Epithelial cell of proximal tubule (primary cell): ENCODE measurements around the gene CNTN3. TPM values are rescaled to one million over a fixed set of nuclear protein-coding genes. Genes with fewer than 3 reads are reported as not detected.

ENCODE experiments used
- DNase-seq: peaks from one replicate; pipeline ENCODE4 v3.0.0-alpha.2; 2011; ENCODE audit warnings: low read depth
- H3K4me3 ChIP-seq: 2 replicates; pipeline ENCODE4 v1.5.1; 2011; ENCODE audit warnings: low read depth, mild to moderate bottlenecking, low read length
- total RNA-seq: library from RNA; depleted of rRNA; stranded (reverse); fragments of >200 nt; gene quantifications from 2 replicates; pipeline ENCODE4 v1.2.3, GENCODE V29; 2015
- TF ChIP-seq, protein P1 (sequence below): conservative IDR thresholded peaks from 2 replicates; pipeline ENCODE4 v1.5.1; 2012; ENCODE audit warnings: low read depth, mild to moderate bottlenecking, low read length

Gene CNTN3
- total RNA-seq, 1 donor from 2014 or later, result 0.46 TPM

DNA sequence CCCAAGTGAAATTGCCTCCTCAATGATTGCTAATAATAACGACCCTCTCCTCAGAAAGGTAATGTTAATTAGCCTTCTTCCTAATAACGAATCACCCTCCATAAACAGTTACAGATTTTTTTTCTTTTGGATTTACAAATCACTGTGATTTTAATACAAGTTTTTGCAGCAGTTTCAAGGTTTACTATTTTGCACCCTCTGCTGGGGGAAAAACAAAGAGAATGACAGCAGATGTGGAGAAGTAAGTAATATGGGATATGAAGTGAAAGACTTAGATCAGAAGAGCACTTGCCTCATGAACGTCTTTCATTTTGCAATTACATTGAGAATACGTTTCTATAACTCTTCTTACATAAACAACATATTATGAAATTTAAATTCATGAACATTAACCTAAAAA lies 16.1 kb upstream of the CNTN3 start:
- H3K4me3 ChIP-seq, result no peak overlapping the region
- no peak for DNase-seq
- TF ChIP-seq, protein P1, sequence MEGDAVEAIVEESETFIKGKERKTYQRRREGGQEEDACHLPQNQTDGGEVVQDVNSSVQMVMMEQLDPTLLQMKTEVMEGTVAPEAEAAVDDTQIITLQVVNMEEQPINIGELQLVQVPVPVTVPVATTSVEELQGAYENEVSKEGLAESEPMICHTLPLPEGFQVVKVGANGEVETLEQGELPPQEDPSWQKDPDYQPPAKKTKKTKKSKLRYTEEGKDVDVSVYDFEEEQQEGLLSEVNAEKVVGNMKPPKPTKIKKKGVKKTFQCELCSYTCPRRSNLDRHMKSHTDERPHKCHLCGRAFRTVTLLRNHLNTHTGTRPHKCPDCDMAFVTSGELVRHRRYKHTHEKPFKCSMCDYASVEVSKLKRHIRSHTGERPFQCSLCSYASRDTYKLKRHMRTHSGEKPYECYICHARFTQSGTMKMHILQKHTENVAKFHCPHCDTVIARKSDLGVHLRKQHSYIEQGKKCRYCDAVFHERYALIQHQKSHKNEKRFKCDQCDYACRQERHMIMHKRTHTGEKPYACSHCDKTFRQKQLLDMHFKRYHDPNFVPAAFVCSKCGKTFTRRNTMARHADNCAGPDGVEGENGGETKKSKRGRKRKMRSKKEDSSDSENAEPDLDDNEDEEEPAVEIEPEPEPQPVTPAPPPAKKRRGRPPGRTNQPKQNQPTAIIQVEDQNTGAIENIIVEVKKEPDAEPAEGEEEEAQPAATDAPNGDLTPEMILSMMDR, result peak; percentile 65

DNA sequence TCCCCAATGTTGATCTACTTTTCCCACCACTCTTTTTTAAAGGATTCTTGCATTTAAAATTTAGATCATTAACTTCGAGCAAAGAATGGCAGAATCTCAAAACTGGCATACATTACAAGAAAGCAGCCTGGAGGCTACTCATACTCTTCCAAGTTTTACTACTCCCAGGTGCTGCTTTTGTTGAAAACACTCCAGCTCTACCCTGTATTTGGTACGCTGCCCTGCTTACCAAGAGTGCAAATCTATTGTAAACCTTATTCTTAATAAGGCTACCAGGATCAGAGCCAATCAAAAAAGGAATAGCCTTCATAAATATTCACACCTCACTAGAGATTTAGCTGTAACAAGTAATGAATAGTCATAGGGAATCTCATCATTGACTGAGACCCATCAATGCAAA lies 11.6 kb upstream of the CNTN3 start:
- H3K4me3 ChIP-seq, result no peak overlapping the region
- TF ChIP-seq, protein P1, result no peak
- DNase-seq, result no peak

DNA sequence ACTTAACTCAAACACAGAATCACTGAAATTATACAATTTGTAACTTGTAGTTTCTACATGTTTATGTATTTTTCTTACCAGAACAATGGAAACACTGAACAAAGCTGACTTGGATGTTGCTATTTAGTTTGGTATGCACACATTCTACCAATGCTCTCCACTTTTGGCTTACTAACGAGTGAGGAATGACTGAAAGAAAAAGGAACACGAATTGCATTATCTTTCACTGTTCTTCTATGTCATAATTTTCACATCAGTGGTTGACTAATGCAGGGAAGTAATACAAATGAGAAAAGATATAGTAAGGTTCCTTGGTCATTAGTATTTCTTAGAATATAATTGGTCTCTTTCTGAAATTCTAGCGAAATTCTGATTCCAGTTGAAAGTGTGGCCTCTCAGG lies 9.8 kb upstream of the CNTN3 start:
- TF ChIP-seq, protein P1, result no peak
- H3K4me3 ChIP-seq, result no peak overlapping the region
- no peak for DNase-seq

DNA sequence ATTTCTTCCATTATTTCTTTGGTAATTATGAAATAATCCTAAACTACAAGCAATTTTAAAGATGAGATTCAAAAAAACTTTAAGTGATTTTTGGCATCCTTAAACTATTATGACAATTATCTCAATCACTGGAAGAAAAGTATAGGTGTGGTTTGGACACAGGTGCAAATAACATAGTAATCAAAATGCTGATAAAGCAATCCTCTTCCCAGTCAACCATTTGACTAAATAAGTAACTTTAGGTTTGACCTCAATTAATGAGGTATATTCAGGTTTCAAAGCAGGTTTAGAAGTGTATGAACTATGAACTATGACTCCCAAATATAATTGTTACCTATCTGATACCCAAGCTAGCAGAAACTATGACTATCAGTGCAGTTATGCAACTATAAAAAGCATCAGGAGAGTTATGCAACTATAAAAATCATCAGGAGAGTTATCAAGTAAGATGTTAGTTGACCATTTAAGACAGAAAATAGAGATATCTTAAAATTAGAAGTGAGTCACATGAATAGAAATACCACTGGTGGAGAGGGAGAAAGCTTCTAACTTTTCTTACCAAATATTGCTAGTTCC lies 8.9 kb upstream of the CNTN3 start:
- no peak for DNase-seq
- no peak overlapping the region for H3K4me3 ChIP-seq
- TF ChIP-seq, protein P1, result no peak

DNA sequence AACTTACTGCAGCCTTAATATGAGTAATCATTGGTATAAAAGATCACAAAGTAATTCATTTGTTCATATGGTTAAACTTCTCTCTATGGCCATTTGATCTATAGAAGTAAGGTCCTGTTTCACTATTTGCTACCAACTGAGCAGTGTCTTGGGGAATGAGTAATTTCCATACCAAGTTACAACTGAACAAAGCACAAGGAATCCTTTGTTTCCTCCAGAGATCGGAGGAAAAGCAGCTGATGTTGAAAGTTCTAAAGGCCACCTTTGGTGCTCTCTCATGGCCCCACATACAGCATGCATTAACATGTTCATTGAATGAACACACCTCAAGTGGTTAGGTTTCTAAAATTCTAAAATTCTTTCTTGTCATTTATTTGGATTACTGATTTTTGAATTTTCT lies 7.1 kb upstream of the CNTN3 start:
- H3K4me3 ChIP-seq, result no peak overlapping the region
- DNase-seq, result no peak
- TF ChIP-seq, protein P1, result no peak

DNA sequence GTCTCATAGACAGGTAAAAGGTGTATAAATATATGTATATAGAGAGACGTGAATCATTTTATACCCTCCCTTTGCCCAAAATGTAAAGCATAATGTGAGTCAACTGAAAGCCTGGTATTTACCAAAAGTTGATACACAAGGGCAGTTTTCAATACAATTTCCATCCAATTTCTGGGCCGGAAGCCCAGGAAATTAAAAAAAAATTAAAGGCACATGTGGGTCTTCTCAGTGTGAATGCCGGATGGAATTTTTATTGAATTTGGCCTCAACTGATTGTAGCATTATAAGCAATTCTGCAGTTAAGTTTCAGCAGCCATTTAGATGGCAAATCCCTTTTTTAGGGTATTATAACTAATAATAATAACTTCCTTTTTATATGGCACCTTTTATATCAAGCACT lies 3.3 kb upstream of the CNTN3 start:
- H3K4me3 ChIP-seq, result no peak overlapping the region
- TF ChIP-seq, protein P1, result no peak
- DNase-seq, result no peak

DNA sequence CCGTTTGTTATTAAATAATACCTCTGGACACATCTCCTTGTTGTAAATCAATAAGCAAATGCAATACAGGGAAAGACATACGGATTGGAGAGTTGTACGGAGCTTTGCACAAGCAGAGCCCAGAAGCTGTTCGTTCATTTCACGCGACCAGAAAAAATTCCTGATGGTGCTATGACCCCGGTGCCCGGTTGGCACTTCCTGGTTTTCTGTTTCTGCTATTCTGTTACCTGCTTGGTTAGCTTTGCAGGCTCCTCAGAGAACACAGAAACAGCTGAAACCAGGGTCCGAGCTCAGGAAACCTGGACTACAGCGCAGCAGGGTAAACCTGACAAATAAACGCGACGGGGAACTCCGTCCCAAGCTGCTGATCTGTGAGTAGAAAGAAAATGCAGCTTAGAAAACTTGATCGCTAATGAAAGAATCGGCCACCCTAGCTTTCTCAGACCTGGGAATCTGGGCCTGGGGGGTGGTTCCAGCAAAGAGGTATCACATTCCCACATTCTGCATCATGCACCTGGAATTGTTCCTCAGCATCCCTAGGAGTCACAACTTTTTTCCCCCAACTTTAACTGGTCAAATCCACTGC lies 845 bp downstream of the CNTN3 start:
- peak overlapping the region; percentile 55 for H3K4me3 ChIP-seq

More for the DNA sequence above, 845 bp downstream of the CNTN3 start:
- no peak for DNase-seq
- TF ChIP-seq, protein P1, result no peak
